ENCODE measurements around the gene INTS3. TPM values are rescaled to one million over a fixed set of nuclear protein-coding genes. Genes with fewer than 3 reads are reported as not detected.

Gene INTS3
- total and polyA plus RNA-seq, 11 donors, result 19.6 to 41.8 (median 30.7) TPM

- intact Hi-C loops (cut with DNase I), result loop anchor here in 2 of 10 donors (2.0 to 5.0 kb wide), 3 partner anchors 29 to 55 kb away; no protein-coding TSS in a partner anchor
These were observed 30.4 kb upstream of the INTS3 start for GRCh38 chr1:153697191-153698019.

GRCh38 chr1:153698020-153698922, 29.6 kb upstream of the INTS3 start:
- peaks cover 11 to 37% (median 24%) of the 10 kb centered on the region in 12 donors for H3K4me1 ChIP-seq
- peak overlapping the region in 8 of 12 donors; percentile 5 to 37 (median 21) for H3K4me3 ChIP-seq
- 37 to 48% (median 42%) methylated on average over 27 to 29 of the region's 29 CpGs for WGBS, 4 donors
- H3K36me3 ChIP-seq, result no peaks in the 10 kb centered on the region
- H3K27me3 ChIP-seq, result no peaks in the 10 kb centered on the region
- peak overlapping the region; percentile 83 to 98 (median 90) for H3K27ac ChIP-seq
- TF ChIP-seq CTCF (IDR thresholded peaks at IDR 0.05) (no peak), POLR2A (IDR thresholded peaks at IDR 0.05) (peak in 1 of 2 donors; percentile 6)
- ATAC-seq (peak; percentile 85 to 92 (median 89)), DNase-seq (peak; percentile 80 to 90 (median 81))
- H3K9me3 ChIP-seq, result no peaks in the 10 kb centered on the region
- intact Hi-C loops (cut with DNase I), result loop anchor here in 2 of 10 donors (2.0 to 5.0 kb wide), 3 partner anchors 29 to 54 kb away; no protein-coding TSS in a partner anchor

More at GRCh38 chr1:153697191-153698019, 30.4 kb upstream of the INTS3 start:
- Histone ChIP-seq H3K36me3 (no peaks in the 10 kb centered on the region), H3K4me3 (peak overlapping the region in 6 of 12 donors; percentile 17 to 37 (median 28)), H3K9me3 (no peaks in the 10 kb centered on the region), H3K27ac (peak overlapping the region; percentile 83 to 98 (median 90)), H3K27me3 (no peaks in the 10 kb centered on the region), H3K4me1 (peaks cover 11 to 37% (median 24%) of the 10 kb centered on the region in 12 donors)
- no peak for TF ChIP-seq CTCF (IDR thresholded peaks at IDR 0.05)
- TF ChIP-seq POLR2A (IDR thresholded peaks at IDR 0.05), result no peak
- 50 to 62% (median 53%) methylated on average over 10 to 12 of the region's 12 CpGs for WGBS, 4 donors
- DNase-seq, result peak; percentile 39 to 78 (median 51)
- peak; percentile 35 to 58 (median 54) for ATAC-seq

- 79 to 89% (median 85%) methylated on average over 6 of the region's 6 CpGs for WGBS, 4 donors
- TF ChIP-seq CTCF (IDR thresholded peaks at IDR 0.05) (no peak), POLR2A (IDR thresholded peaks at IDR 0.05) (no peak)
- no peak for DNase-seq
- intact Hi-C loops (cut with DNase I), result loop anchor here in 2 of 10 donors (2.0 to 5.0 kb wide), 3 partner anchors 28 to 53 kb away; no protein-coding TSS in a partner anchor
- Histone ChIP-seq H3K27ac (peak overlapping the region; percentile 83 to 98 (median 90)), H3K4me1 (peaks cover 11 to 37% (median 24%) of the 10 kb centered on the region in 12 donors), H3K4me3 (peak overlapping the region in 2 of 12 donors; percentile 31 to 33), H3K36me3 (no peaks in the 10 kb centered on the region), H3K27me3 (no peaks in the 10 kb centered on the region), H3K9me3 (no peaks in the 10 kb centered on the region)
- no peak for ATAC-seq
These were observed 28.7 kb upstream of the INTS3 start for GRCh38 chr1:153698923-153699714.

All from heart left ventricle (tissue), 16 donors.